Activated CD8-positive, alpha-beta memory T cell treated with anti-CD3 and anti-CD28 coated beads for 4 hours (primary cell): ENCODE results near the gene S100G.
"Not testable (repeated sequence)": the region's sequence is repeated elsewhere in the genome, so short reads cannot be mapped to it uniquely, and the experiment has no call there.

Experiments used
- DNase-seq, 2 donors: peaks; one replicate each; pipeline ENCODE4 v3.0.0-alpha.2; 2020; ENCODE audit warnings: low read depth in 2 of 2

The S100G gene

GRCh38 chrX:16649858-16650257 lies at the start of gene S100G:
Gene S100G, plus strand, starts transcription at chrX:16650158. Its CDS starts 849 bp downstream, at chrX:16651007.
- no peak for DNase-seq

GRCh38 chrX:16601885-16602284 lies 48.1 kb upstream of the S100G start:
- no peak for DNase-seq

GRCh38 chrX:16603235-16603634 lies 46.7 kb upstream of the S100G start:
- not testable (repeated sequence) for DNase-seq

- DNase-seq: no peak
Observed at GRCh38 chrX:16603822-16604221, 46.1 kb upstream of the S100G start.

GRCh38 chrX:16604337-16604736 lies 45.6 kb upstream of the S100G start:
- no peak for DNase-seq

- DNase-seq: no peak
Observed at GRCh38 chrX:16606142-16606720, 43.7 kb upstream of the S100G start.

GRCh38 chrX:16610121-16610621 lies 39.8 kb upstream of the S100G start:
- DNase-seq: no peak

- DNase-seq: not testable (repeated sequence)
Observed at GRCh38 chrX:16610654-16611053, 39.3 kb upstream of the S100G start.

- no peak for DNase-seq
Observed at GRCh38 chrX:16612257-16612897, 37.6 kb upstream of the S100G start.

- no peak for DNase-seq
Observed at GRCh38 chrX:16617382-16617781, 32.6 kb upstream of the S100G start.

GRCh38 chrX:16618422-16618821 lies 31.5 kb upstream of the S100G start:
- DNase-seq: no peak

- no peak for DNase-seq
Observed at GRCh38 chrX:16619024-16619423, 30.9 kb upstream of the S100G start.

GRCh38 chrX:16628511-16628910 lies 21.4 kb upstream of the S100G start:
- not testable (repeated sequence) for DNase-seq

- DNase-seq: no peak
Observed at GRCh38 chrX:16628946-16629595, 20.9 kb upstream of the S100G start.

- DNase-seq: no peak
Observed at GRCh38 chrX:16629909-16630308, 20.0 kb upstream of the S100G start.

GRCh38 chrX:16633754-16634153 lies 16.2 kb upstream of the S100G start:
- DNase-seq: no peak

- no peak for DNase-seq
Observed at GRCh38 chrX:16635040-16635439, 14.9 kb upstream of the S100G start.

GRCh38 chrX:16635596-16635995 lies 14.4 kb upstream of the S100G start:
- no peak for DNase-seq

- no peak for DNase-seq
Observed at GRCh38 chrX:16638533-16638932, 11.4 kb upstream of the S100G start.

- no peak for DNase-seq
Observed at GRCh38 chrX:16639966-16640365, 10.0 kb upstream of the S100G start.

GRCh38 chrX:16640823-16641222 lies 9.1 kb upstream of the S100G start:
- DNase-seq: no peak

- DNase-seq: no peak
Observed at GRCh38 chrX:16643176-16643575, 6.8 kb upstream of the S100G start.
